T-helper 2 cell treated with Interferon-gamma antibody and Interleukin-4, amounts not matched to agents 5 μg/mL and 100 μg/mL, for 36 hours (primary cell): Measurements from ENCODE around the gene SAMD4B.

Experiments
- DNase-seq: peaks from one replicate; pipeline ENCODE4 v3.0.0; 2021; ENCODE audit warnings: low spot score
- H3K27ac Mint-ChIP-seq: one replicate; pipeline ENCODE4 v1.8.0; 2021; ENCODE audit warnings: mild to moderate bottlenecking, mixed read lengths
- H3K27me3 Mint-ChIP-seq: one replicate; pipeline ENCODE4 v1.8.0; 2021; ENCODE audit warnings: low read depth, mixed read lengths
- H3K36me3 Mint-ChIP-seq: one replicate; pipeline ENCODE4 v1.8.0; 2021; ENCODE audit warnings: low read depth, mixed read lengths
- H3K4me1 Mint-ChIP-seq: one replicate; pipeline ENCODE4 v1.8.0; 2021; ENCODE audit warnings: low read depth, mixed read lengths
- H3K4me3 Mint-ChIP-seq: one replicate; pipeline ENCODE4 v1.8.0; 2022; ENCODE audit warnings: mild to moderate bottlenecking, moderate library complexity, mixed read lengths
- H3K9me3 Mint-ChIP-seq: one replicate; pipeline ENCODE4 v1.8.0; 2021; ENCODE audit warnings: mixed read lengths

The SAMD4B gene

DNA sequence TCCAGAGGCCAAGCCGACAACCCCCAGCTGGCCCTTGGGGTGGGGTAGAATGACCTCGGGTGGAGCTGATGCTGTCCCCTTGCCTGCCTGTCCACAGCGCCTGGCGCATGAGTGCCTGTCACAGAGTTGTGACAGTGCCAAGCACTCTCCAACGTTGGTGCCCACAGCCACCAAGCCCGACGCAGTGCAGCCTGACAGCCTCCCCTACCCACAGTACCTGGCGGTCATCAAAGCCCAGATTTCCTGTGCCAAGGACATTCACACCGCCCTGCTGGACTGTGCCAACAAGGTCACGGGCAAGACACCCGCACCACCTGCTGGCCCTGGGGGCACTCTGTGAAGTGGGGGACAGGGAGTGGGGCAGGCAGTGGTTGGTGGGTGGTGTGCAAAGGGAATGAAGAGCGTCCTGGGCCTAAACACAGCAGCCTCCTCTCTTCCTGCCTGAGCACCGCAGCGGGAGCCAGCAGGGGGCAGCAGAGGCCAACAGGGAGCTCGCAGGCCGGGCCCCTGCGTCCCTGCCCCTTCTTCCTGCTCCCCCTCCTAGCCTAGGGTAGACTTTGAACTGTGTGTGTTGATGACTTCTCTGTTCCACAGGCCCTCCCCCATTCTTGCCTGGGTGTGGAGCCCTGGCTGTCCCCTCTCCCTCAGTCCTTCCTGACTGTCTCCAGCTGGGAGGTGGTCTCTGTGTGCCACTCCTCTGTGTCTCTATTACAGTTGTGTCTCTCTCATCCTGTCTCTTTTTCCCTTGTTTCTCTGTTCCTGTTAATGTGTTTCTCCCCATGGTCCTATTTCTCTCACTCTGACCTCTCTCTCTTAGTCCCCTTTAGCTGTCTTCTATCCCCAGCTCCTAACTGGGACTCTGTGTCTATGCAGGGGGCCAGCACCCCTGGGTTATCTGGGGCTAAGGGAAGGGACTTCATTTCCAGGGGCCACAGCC is 55.4 kb downstream of the SAMD4B start:
- peak overlapping the region; percentile 85 for H3K27ac Mint-ChIP-seq
- H3K36me3 Mint-ChIP-seq, result peaks cover 37% of the 10 kb centered on the region
- DNase-seq, result peak; percentile 85
- H3K9me3 Mint-ChIP-seq, result no peaks in the 10 kb centered on the region
- H3K27me3 Mint-ChIP-seq, result no peaks in the 10 kb centered on the region
- peaks cover 45% of the 10 kb centered on the region for H3K4me1 Mint-ChIP-seq
- peak overlapping the region; percentile 63 for H3K4me3 Mint-ChIP-seq

DNA sequence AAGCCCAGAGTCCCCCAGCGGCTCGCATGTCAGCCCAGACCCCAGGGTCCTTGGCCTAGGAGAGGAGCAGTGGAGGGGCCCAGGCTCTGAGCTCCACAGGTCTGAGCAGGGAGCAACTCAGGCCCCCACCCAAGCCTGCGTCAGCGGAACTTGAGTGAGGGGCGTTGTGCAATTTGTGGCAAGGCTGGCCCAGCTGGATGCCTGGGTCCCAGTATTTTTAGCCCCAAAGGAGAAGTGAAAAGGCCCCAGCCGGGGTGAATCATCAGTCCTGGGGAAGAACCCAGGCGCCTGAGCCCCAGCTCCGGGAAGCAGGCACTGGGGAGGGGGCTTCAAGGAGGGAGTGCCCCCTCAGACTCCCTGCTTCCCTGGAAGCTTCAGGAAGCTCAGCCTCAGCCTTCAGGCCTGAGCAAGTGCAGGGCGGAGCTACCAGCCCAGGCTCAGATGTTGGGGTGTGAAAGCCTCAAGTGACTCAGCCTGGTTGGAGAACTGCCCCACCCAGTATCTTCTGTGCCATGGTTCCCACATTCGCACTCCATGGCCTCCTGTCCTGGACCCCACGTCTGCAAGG is 56.2 kb downstream of the SAMD4B start:
- Mint-ChIP-seq H3K27me3 (no peaks in the 10 kb centered on the region), H3K36me3 (peaks cover 35% of the 10 kb centered on the region), H3K4me3 (peak overlapping the region; percentile 63), H3K27ac (peak overlapping the region; percentile 85), H3K4me1 (peaks cover 45% of the 10 kb centered on the region), H3K9me3 (no peaks in the 10 kb centered on the region)
- peak; percentile 59 for DNase-seq

DNA sequence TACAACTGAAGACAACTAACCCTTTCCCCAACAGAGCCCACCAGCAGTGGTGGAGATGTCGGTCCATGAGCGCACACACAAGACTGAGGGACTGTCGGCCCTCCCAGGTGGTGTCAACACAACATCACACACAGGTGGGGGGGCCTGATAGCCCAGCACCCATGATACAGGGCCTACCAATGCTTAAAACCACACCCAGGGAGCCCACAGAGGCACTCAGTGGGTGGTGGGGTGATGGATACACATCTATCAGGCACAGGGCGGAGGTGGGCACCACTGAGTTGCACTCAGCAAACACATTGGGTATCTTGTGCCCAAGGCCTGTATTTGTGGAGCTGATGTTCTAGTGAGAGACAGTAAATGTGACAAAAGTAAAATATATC is 57.4 kb downstream of the SAMD4B start:
- H3K4me3 Mint-ChIP-seq, result peak overlapping the region; percentile 62
- peaks cover 49% of the 10 kb centered on the region for H3K4me1 Mint-ChIP-seq
- H3K9me3 Mint-ChIP-seq, result no peaks in the 10 kb centered on the region
- H3K27me3 Mint-ChIP-seq, result no peaks in the 10 kb centered on the region
- no peak for DNase-seq
- peak overlapping the region; percentile 83 for H3K27ac Mint-ChIP-seq
- peaks cover 27% of the 10 kb centered on the region for H3K36me3 Mint-ChIP-seq

DNA sequence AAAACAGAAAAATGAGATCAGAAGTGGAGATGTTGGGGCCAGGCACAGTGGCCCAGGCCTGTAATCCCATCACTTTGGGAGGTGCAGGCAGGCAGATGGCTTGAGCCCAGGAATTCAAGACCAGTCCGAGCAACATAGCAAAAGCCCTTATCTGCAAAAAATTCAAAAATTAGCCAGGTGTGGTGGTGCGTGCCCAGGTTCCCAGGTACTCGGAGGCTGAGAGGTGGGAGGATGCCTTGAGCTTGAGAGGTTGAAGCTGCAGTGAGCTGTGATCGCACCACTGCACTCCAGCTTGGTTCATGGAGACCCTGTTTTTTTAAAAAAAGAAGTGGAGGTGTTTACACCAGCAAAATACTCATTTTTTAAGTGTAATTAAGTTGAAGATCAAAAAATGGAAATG is 57.8 kb downstream of the SAMD4B start:
- H3K36me3 Mint-ChIP-seq, result peaks cover 23% of the 10 kb centered on the region
- H3K27ac Mint-ChIP-seq, result peak overlapping the region; percentile 83
- no peak for DNase-seq
- no peaks in the 10 kb centered on the region for H3K27me3 Mint-ChIP-seq
- H3K4me3 Mint-ChIP-seq, result peak overlapping the region; percentile 62
- peaks cover 50% of the 10 kb centered on the region for H3K4me1 Mint-ChIP-seq
- H3K9me3 Mint-ChIP-seq, result no peaks in the 10 kb centered on the region

DNA sequence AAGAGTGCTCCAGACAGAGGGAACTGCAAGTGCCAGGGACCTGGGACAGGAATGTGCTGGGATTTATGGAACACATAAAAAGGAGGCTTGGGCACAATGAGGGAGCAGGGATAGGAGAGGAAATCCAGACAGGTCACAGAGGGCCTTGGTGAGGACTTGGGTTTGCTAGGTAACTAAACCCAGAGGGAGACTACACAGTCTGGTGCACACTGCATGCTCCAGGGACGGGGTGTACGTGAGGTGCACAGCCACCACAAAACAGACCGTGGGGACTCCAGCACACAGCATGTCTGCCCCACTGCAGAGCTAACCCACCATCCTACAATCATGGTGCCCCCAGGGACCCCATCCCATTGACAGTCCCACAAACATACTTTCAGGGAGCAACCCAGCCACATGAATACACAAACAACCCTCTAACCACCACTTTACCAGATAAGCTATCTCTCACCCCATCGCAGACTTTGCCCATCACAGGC is 58.9 kb downstream of the SAMD4B start:
- Mint-ChIP-seq H3K27me3 (no peaks in the 10 kb centered on the region), H3K9me3 (no peaks in the 10 kb centered on the region), H3K27ac (peak overlapping the region; percentile 95), H3K4me1 (peaks cover 57% of the 10 kb centered on the region), H3K4me3 (peak overlapping the region; percentile 63), H3K36me3 (peaks cover 16% of the 10 kb centered on the region)
- no peak for DNase-seq

DNA sequence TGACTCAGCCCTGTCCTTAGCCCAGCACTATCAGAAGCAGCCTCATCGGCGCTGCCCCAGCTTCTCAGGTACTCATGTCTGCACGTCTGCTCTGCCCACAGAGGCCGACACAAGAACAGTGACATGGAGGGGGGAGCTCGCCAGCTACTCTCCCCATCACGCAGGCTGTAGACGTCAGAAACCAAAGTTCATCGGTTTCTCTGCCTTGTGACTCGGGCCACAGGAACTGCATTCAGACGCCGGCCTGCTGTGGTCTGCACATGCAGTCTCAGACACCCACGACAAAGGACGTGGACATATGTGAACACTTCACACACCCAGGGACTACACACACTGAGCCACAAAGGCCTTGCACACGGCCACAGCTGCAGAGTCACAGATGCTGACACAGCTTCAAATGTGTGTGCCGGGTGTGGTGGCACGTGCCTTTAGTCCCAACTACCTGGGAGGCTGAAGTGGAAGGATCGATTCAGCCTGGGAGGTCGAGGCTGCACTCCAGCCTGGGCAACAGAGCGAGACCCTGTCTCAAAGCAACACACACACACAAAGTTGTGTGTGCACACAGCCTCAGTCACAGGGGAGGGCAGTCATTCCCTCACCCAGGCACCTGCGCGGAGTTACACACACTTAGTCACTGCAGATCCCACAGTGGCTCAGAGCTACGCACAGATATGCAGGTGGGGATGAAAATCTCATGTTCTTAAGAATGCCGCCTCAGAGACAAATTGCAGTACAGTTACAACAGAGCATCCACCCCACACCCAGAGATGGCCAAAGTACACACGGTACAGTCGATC is 59.5 kb downstream of the SAMD4B start:
- Mint-ChIP-seq H3K27ac (peak overlapping the region; percentile 95), H3K36me3 (peaks cover 18% of the 10 kb centered on the region), H3K4me1 (peaks cover 59% of the 10 kb centered on the region), H3K4me3 (peak overlapping the region; percentile 63), H3K27me3 (no peaks in the 10 kb centered on the region), H3K9me3 (no peaks in the 10 kb centered on the region)
- peak; percentile 93 for DNase-seq

- Mint-ChIP-seq H3K4me3 (peak overlapping the region; percentile 63), H3K9me3 (no peaks in the 10 kb centered on the region), H3K27me3 (no peaks in the 10 kb centered on the region), H3K27ac (peak overlapping the region; percentile 95), H3K36me3 (peaks cover 26% of the 10 kb centered on the region), H3K4me1 (peaks cover 57% of the 10 kb centered on the region)
- peak; percentile 86 for DNase-seq
These were observed 60.4 kb downstream of the SAMD4B start for GRCh38 chr19:39402346-39403300.

DNA sequence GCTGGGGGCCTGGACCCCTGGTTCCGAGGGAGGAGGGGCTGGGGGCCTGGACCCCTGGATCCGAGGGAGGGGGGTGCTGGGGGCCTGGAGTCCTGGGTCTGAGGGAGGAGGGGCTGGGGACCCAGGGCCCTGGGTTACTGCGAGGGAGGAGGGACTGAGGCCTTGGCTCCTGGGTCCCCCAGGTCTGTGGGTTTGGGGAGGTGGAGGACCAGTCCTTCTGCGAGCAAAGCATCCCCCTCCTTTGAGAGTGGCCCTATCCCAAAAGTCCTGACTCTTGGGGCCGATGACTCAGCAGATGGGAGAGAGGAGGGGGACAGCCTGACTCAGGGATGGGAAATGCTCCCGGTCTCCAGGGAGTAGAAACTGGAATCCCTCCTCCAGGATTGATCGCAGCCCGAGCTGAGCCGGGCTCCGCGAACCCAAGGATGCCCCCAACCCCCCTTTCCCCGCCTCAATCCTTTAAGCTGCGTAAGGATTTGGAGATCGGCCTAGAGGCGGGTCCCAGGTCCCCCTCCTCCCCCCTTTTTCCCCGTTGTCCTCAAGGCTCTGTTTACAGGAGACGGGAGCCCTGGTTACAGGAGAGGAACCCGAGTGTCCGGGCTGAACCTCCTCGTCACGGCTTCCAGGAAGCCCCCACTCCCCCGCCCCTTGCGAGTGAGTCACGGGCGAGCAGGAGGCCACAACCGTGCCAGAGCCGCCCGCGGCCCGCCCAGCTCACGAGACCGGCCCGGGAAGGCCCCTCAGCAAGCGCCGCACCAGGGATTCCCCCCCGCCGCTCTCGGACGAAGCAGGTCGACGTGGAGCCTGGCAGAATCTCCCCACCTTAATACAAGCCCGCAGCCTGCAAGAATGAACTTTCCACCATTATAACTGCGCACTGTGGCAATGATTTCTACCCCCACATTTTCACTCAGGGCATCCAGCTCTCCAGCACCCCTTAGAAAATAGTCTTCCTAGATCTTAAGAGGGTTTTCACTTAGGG is 61.4 kb downstream of the SAMD4B start:
- no peaks in the 10 kb centered on the region for H3K9me3 Mint-ChIP-seq
- no peaks in the 10 kb centered on the region for H3K27me3 Mint-ChIP-seq
- peak overlapping the region; percentile 95 for H3K27ac Mint-ChIP-seq
- H3K4me1 Mint-ChIP-seq, result peaks cover 50% of the 10 kb centered on the region
- H3K4me3 Mint-ChIP-seq, result peak overlapping the region; percentile 63
- H3K36me3 Mint-ChIP-seq, result peaks cover 31% of the 10 kb centered on the region
- DNase-seq, result peak; percentile 94

GRCh38 chr19:39405261-39405957 is 63.2 kb downstream of the SAMD4B start:
- peaks cover 38% of the 10 kb centered on the region for H3K4me1 Mint-ChIP-seq
- no peaks in the 10 kb centered on the region for H3K9me3 Mint-ChIP-seq
- peak overlapping the region; percentile 45 for H3K27ac Mint-ChIP-seq
- H3K4me3 Mint-ChIP-seq, result peak overlapping the region; percentile 90
- H3K27me3 Mint-ChIP-seq, result no peaks in the 10 kb centered on the region
- H3K36me3 Mint-ChIP-seq, result peaks cover 27% of the 10 kb centered on the region
- no peak for DNase-seq

- no peaks in the 10 kb centered on the region for H3K27me3 Mint-ChIP-seq
- peaks cover 40% of the 10 kb centered on the region for H3K4me1 Mint-ChIP-seq
- H3K36me3 Mint-ChIP-seq, result peaks cover 32% of the 10 kb centered on the region
- H3K27ac Mint-ChIP-seq, result peak overlapping the region; percentile 93
- no peaks in the 10 kb centered on the region for H3K9me3 Mint-ChIP-seq
- peak overlapping the region; percentile 90 for H3K4me3 Mint-ChIP-seq
- peak; percentile 73 for DNase-seq
These were observed 63.9 kb downstream of the SAMD4B start for GRCh38 chr19:39405958-39406655.

- Mint-ChIP-seq H3K4me3 (peak within 1 kb of the TSS; percentile 90), H3K27ac (peak within 1 kb of the TSS; percentile 98), H3K36me3 (peaks cover 38% of the 10 kb centered on the region), H3K9me3 (no peaks in the 10 kb centered on the region), H3K27me3 (no peaks in the 10 kb centered on the region), H3K4me1 (peaks cover 39% of the 10 kb centered on the region)
- DNase-seq, result peak; percentile 83
These were observed 64.6 kb downstream of the SAMD4B start, which contains the start of gene ZFP36 for GRCh38 chr19:39406656-39407409. ZFP36 (plus strand) TSS chr19:39406847; CDS start chr19:39406905, 58 bp downstream.
